Dendritic cell treated with granulocyte-macrophage colony-stimulating factor and Interleukin-4, amounts not matched to agents 40 ng/mL and 50 ng/mL, for 4 days (primary cell): ENCODE data around the gene FHL5.
"Not testable (repeated sequence)": the region's sequence is repeated elsewhere in the genome, so short reads cannot be mapped to it uniquely, and the experiment has no call there.

Source experiments
- H3K27ac Mint-ChIP-seq: one replicate; pipeline ENCODE4 v1.8.0; 2022; ENCODE audit warnings: mild to moderate bottlenecking, mixed read lengths
- H3K27me3 Mint-ChIP-seq: one replicate; pipeline ENCODE4 v1.8.0; 2022; ENCODE audit warnings: mild to moderate bottlenecking, mixed read lengths
- H3K36me3 Mint-ChIP-seq: one replicate; pipeline ENCODE4 v1.8.0; 2022; ENCODE audit warnings: low read depth, mixed read lengths
- H3K4me1 Mint-ChIP-seq: one replicate; pipeline ENCODE4 v1.8.0; 2022; ENCODE audit warnings: low read depth, mixed read lengths
- H3K4me3 Mint-ChIP-seq: one replicate; pipeline ENCODE4 v1.8.0; 2022; ENCODE audit warnings: mild to moderate bottlenecking, moderate library complexity, mixed read lengths
- H3K9me3 Mint-ChIP-seq: one replicate; pipeline ENCODE4 v1.8.0; 2022; ENCODE audit warnings: mixed read lengths
- intact Hi-C: fragments of 100-400 bp; cut with micrococcal nuclease; formaldehyde crosslinking; loops from one replicate; pipeline ENCODE4 v1.15.0; 2022

The FHL5 gene

GRCh38 chr6:96626759-96627364, 63.9 kb downstream of the FHL5 start:
- H3K4me1 Mint-ChIP-seq: peaks cover 5% of the 10 kb centered on the region
- no peaks in the 10 kb centered on the region for H3K36me3 Mint-ChIP-seq
- H3K27me3 Mint-ChIP-seq: no peaks in the 10 kb centered on the region
- H3K9me3 Mint-ChIP-seq: no peaks in the 10 kb centered on the region
- no peak overlapping the region for H3K27ac Mint-ChIP-seq
- no peak overlapping the region for H3K4me3 Mint-ChIP-seq
- intact Hi-C loops: loop anchor here (5.0 kb wide), 1 partner anchor 425 kb away; no protein-coding TSS in a partner anchor

GRCh38 chr6:96631248-96631647, 68.3 kb downstream of the FHL5 start:
- H3K4me3 Mint-ChIP-seq: no peak overlapping the region

GRCh38 chr6:96637979-96638378, 75.1 kb downstream of the FHL5 start:
- intact Hi-C loops, H3K27me3 Mint-ChIP-seq, H3K4me3 Mint-ChIP-seq, H3K36me3 Mint-ChIP-seq, H3K27ac Mint-ChIP-seq, H3K4me1 Mint-ChIP-seq, H3K9me3 Mint-ChIP-seq: not testable (repeated sequence)

More at GRCh38 chr6:96631248-96631647, 68.3 kb downstream of the FHL5 start:
- H3K4me1 Mint-ChIP-seq: no peaks in the 10 kb centered on the region
- no peaks in the 10 kb centered on the region for H3K36me3 Mint-ChIP-seq
- H3K9me3 Mint-ChIP-seq: no peaks in the 10 kb centered on the region
- intact Hi-C loops: no loop called here
- H3K27ac Mint-ChIP-seq: no peak overlapping the region
- H3K27me3 Mint-ChIP-seq: no peaks in the 10 kb centered on the region

- Mint-ChIP-seq H3K36me3 (no peaks in the 10 kb centered on the region), H3K9me3 (no peaks in the 10 kb centered on the region), H3K4me1 (no peaks in the 10 kb centered on the region), H3K27ac (no peak overlapping the region), H3K27me3 (no peaks in the 10 kb centered on the region), H3K4me3 (no peak overlapping the region)
- intact Hi-C loops: no loop called here
Observed at GRCh38 chr6:96645106-96645505, 82.2 kb downstream of the FHL5 start.

- Mint-ChIP-seq H3K4me3 (no peak overlapping the region), H3K4me1 (no peaks in the 10 kb centered on the region), H3K9me3 (no peaks in the 10 kb centered on the region), H3K27ac (no peak overlapping the region), H3K36me3 (no peaks in the 10 kb centered on the region), H3K27me3 (no peaks in the 10 kb centered on the region)
- intact Hi-C loops: no loop called here
Observed at GRCh38 chr6:96649926-96650325, 87.0 kb downstream of the FHL5 start.

GRCh38 chr6:96651816-96652215, 88.9 kb downstream of the FHL5 start:
- Mint-ChIP-seq H3K27ac (no peak overlapping the region), H3K9me3 (no peaks in the 10 kb centered on the region), H3K4me3 (no peak overlapping the region), H3K4me1 (no peaks in the 10 kb centered on the region), H3K27me3 (no peaks in the 10 kb centered on the region), H3K36me3 (no peaks in the 10 kb centered on the region)
- intact Hi-C loops: no loop called here

- H3K36me3 Mint-ChIP-seq: no peaks in the 10 kb centered on the region
- H3K9me3 Mint-ChIP-seq: no peaks in the 10 kb centered on the region
- H3K4me3 Mint-ChIP-seq: no peak overlapping the region
- no peaks in the 10 kb centered on the region for H3K27me3 Mint-ChIP-seq
- H3K4me1 Mint-ChIP-seq: no peaks in the 10 kb centered on the region
- intact Hi-C loops: no loop called here
- H3K27ac Mint-ChIP-seq: no peak overlapping the region
Observed at GRCh38 chr6:96652552-96652951, 89.6 kb downstream of the FHL5 start.

- no peaks in the 10 kb centered on the region for H3K27me3 Mint-ChIP-seq
- no peaks in the 10 kb centered on the region for H3K9me3 Mint-ChIP-seq
- intact Hi-C loops: no loop called here
- no peak overlapping the region for H3K27ac Mint-ChIP-seq
- H3K4me1 Mint-ChIP-seq: no peaks in the 10 kb centered on the region
- H3K36me3 Mint-ChIP-seq: no peaks in the 10 kb centered on the region
- H3K4me3 Mint-ChIP-seq: no peak overlapping the region
Observed at GRCh38 chr6:96653181-96653580, 90.3 kb downstream of the FHL5 start.

GRCh38 chr6:96656567-96656966, 93.6 kb downstream of the FHL5 start:
- Mint-ChIP-seq H3K4me1 (no peaks in the 10 kb centered on the region), H3K36me3 (no peaks in the 10 kb centered on the region), H3K4me3 (no peak overlapping the region)

GRCh38 chr6:96657344-96657743, 94.4 kb downstream of the FHL5 start:
- intact Hi-C loops: no loop called here
- no peaks in the 10 kb centered on the region for H3K27me3 Mint-ChIP-seq
- H3K36me3 Mint-ChIP-seq: no peaks in the 10 kb centered on the region
- H3K9me3 Mint-ChIP-seq: peaks cover 3% of the 10 kb centered on the region
- no peak overlapping the region for H3K27ac Mint-ChIP-seq
- no peaks in the 10 kb centered on the region for H3K4me1 Mint-ChIP-seq
- H3K4me3 Mint-ChIP-seq: no peak overlapping the region

More at GRCh38 chr6:96656567-96656966, 93.6 kb downstream of the FHL5 start:
- Mint-ChIP-seq H3K9me3 (no peaks in the 10 kb centered on the region), H3K27me3 (no peaks in the 10 kb centered on the region), H3K27ac (no peak overlapping the region)
- intact Hi-C loops: no loop called here

- H3K27ac Mint-ChIP-seq: no peak overlapping the region
- intact Hi-C loops: no loop called here
- H3K4me1 Mint-ChIP-seq: no peaks in the 10 kb centered on the region
- H3K36me3 Mint-ChIP-seq: no peaks in the 10 kb centered on the region
- H3K4me3 Mint-ChIP-seq: no peak overlapping the region
- peaks cover 8% of the 10 kb centered on the region for H3K9me3 Mint-ChIP-seq
- H3K27me3 Mint-ChIP-seq: no peaks in the 10 kb centered on the region
Observed at GRCh38 chr6:96659084-96659845, 96.3 kb downstream of the FHL5 start.
